Measurements from ENCODE around the gene RPL18A.

Gene RPL18A

DNA sequence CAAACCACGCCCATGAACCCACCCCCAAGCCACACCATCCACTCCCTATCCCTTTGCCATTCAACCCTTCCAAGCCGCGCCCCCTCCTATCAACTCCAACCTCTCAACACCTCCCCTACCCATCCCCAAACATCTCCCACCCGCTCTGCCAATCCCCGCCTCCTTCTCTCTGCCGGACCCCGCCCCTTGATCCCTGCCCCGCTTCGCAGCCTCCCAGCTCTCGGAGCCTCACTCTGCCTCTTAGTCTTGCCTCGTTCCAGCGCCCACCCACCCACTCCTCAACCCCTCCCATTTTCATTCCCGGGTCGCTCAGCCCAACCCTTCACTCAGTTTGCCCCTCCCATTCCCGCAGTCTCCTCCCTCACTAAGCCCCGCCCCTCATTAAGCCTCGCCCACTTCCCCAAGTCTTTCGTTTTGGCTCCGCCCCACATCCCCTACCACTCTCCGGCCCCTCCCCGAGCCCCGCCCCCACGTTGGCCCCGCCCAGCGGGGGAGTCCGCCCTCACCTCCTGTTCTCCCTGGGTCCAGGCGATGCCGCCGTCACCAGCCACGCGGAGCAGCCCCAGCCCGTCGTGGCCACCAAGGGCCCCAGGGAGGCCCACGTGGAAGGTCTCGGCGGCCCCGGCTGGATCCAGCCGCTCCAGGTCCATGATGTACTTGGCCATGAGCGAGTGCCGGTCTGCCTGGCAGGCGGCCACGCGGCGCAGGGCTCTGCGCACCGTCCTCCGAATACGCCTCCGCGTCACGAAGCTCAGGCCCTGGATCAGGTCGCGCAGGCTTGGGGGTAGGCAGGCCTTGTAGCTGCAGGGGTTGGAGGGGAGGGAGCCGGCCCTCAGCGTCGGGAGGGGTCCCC lies 17.7 kb upstream of the RPL18A start:
- Histone ChIP-seq H3K27ac (ENCODE audit: insufficient read depth, low read length, poor library complexity, severe bottlenecking) (no peak overlapping the region), H3K27me3 (replicated peaks; ENCODE audit: control insufficient read depth, insufficient read depth, low read length, poor library complexity, severe bottlenecking) (no peaks in the 10 kb centered on the region), H3K9me3 (ENCODE audit: control insufficient read depth, low read length) (no peaks in the 10 kb centered on the region), H3K4me3 (ENCODE audit: insufficient read depth, low read depth, low read length, poor library complexity, severe bottlenecking) (no peak overlapping the region), H3K36me3 (ENCODE audit: control insufficient read depth, insufficient read depth, low read length) (peaks cover 69% of the 10 kb centered on the region), H3K4me1 (ENCODE audit: control insufficient read depth, insufficient read depth, low read length, poor library complexity, severe bottlenecking) (peaks cover 34% of the 10 kb centered on the region)
- DNase-seq = peak in 2 of 3 donors; percentile 22 to 24

DNA sequence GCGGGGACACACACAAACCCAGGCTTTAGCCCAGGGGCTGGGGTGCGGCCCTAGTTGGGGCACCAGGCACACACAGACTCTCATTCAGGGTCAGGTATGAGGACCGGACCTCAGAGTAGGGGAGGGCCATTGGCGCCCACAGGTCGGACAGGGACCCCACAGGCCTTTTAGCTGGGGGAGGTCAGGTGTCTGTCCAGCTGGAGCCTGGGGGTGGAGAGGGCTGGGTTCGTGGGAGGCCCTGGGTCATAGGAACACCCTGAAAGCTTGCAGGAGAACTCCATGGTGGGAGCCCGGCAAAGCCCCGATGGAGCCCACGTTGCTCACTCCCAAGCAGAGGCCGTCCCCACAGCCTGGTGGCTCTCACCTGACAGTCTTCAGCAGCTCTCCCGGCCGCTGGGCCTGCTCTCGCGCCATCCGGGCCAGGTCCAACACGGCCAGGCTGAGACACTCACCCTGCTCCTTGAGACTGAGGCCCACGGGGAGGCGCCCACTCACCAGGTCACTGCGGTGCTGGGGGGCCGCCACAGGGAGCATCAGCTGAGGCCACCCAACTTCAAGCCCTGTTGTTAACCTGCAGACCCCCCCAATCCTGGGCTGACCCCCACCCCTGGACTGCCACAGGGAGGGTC lies 16.9 kb upstream of the RPL18A start:
- Histone ChIP-seq H3K27me3 (replicated peaks; ENCODE audit: control insufficient read depth, insufficient read depth, low read length, poor library complexity, severe bottlenecking) (no peaks in the 10 kb centered on the region), H3K27ac (ENCODE audit: insufficient read depth, low read length, poor library complexity, severe bottlenecking) (peak overlapping the region; percentile 33), H3K4me3 (ENCODE audit: insufficient read depth, low read depth, low read length, poor library complexity, severe bottlenecking) (no peak overlapping the region), H3K36me3 (ENCODE audit: control insufficient read depth, insufficient read depth, low read length) (peaks cover 62% of the 10 kb centered on the region), H3K9me3 (ENCODE audit: control insufficient read depth, low read length) (no peaks in the 10 kb centered on the region), H3K4me1 (ENCODE audit: control insufficient read depth, insufficient read depth, low read length, poor library complexity, severe bottlenecking) (peaks cover 36% of the 10 kb centered on the region)
- DNase-seq = no peak

DNA sequence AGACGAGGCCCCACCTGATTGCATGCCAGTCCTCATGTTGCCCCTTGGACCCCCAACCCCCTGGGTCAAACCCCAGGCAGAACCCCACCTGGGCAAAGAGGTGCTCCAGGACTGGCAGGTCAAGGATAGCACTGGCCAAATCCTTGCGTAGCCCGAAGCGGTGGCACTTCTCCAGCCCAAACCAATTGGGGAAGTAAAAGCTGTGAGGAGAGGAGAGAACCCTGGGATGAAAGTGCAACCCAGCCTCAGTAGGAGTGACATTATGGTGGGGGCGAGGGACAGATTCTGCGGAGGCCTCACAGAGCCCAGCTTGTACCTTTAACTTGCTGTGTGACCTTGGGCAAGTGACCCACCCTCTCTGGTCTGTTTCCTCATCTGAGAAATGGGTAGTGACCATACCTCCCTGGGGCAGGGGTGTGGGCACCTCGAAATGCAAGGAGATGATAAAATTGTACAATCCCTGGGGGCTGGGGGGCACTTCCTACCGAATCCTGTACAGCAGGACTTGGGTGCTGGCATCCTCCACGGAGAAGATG lies 16.4 kb upstream of the RPL18A start:
- Histone ChIP-seq H3K36me3 (ENCODE audit: control insufficient read depth, insufficient read depth, low read length) (peaks cover 56% of the 10 kb centered on the region), H3K4me1 (ENCODE audit: control insufficient read depth, insufficient read depth, low read length, poor library complexity, severe bottlenecking) (peaks cover 42% of the 10 kb centered on the region), H3K4me3 (ENCODE audit: insufficient read depth, low read depth, low read length, poor library complexity, severe bottlenecking) (no peak overlapping the region), H3K27ac (ENCODE audit: insufficient read depth, low read length, poor library complexity, severe bottlenecking) (peak overlapping the region; percentile 33), H3K9me3 (ENCODE audit: control insufficient read depth, low read length) (no peaks in the 10 kb centered on the region), H3K27me3 (replicated peaks; ENCODE audit: control insufficient read depth, insufficient read depth, low read length, poor library complexity, severe bottlenecking) (no peaks in the 10 kb centered on the region)
- no peak for DNase-seq

DNA sequence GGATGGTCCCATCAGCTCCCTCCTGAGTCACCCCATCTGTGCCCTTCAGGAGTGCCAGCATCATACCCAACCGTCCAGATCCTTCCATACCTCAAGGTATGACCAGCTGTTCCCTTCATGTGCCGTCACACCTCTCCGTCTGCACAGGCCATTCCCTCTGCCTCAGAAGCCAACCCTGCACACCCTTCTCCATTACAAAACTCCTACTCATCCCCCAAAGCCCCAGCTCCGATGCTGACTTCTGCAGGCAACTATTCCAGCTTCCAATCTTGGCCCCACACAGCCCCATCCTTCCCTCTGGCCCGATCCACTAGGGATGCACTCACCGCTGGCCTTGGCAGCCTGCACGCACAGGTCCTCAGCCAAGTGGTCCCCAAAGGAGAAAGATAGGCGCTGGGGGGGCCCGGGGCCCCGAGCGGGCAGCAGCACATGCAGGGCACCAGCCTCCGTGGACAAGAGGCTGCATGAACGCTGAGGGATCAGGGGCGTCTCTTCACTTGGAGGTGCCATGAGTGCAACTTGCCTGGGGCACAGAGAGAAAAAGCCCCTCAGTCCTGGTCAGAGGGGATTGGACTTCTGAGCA lies 15.7 kb upstream of the RPL18A start:
- Histone ChIP-seq H3K27me3 (replicated peaks; ENCODE audit: control insufficient read depth, insufficient read depth, low read length, poor library complexity, severe bottlenecking) (no peaks in the 10 kb centered on the region), H3K36me3 (ENCODE audit: control insufficient read depth, insufficient read depth, low read length) (peaks cover 52% of the 10 kb centered on the region), H3K9me3 (ENCODE audit: control insufficient read depth, low read length) (no peaks in the 10 kb centered on the region), H3K27ac (ENCODE audit: insufficient read depth, low read length, poor library complexity, severe bottlenecking) (no peak overlapping the region), H3K4me3 (ENCODE audit: insufficient read depth, low read depth, low read length, poor library complexity, severe bottlenecking) (no peak overlapping the region), H3K4me1 (ENCODE audit: control insufficient read depth, insufficient read depth, low read length, poor library complexity, severe bottlenecking) (peaks cover 49% of the 10 kb centered on the region)
- DNase-seq = no peak

DNA sequence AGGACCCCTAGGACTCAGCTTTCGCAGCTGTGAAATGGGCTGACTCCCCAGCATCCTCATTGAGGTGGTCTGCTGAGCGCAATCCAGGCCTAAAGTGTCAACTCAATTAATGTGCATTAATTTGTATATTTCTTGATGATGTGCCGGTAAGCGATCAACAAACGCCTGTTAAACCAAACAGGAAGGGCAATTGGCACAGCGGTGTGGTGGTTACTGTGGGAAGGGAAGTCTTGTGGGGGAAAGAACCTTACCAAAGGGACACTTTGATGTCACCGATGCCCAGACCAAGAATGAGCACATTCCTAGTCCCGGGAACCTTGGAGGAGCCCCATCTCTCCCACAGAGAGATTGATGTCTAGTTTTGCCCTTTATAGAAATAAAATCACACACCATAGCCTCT lies 13.6 kb upstream of the RPL18A start:
- peaks cover 32% of the 10 kb centered on the region for H3K36me3 ChIP-seq (ENCODE audit: control insufficient read depth, insufficient read depth, low read length)

DNA sequence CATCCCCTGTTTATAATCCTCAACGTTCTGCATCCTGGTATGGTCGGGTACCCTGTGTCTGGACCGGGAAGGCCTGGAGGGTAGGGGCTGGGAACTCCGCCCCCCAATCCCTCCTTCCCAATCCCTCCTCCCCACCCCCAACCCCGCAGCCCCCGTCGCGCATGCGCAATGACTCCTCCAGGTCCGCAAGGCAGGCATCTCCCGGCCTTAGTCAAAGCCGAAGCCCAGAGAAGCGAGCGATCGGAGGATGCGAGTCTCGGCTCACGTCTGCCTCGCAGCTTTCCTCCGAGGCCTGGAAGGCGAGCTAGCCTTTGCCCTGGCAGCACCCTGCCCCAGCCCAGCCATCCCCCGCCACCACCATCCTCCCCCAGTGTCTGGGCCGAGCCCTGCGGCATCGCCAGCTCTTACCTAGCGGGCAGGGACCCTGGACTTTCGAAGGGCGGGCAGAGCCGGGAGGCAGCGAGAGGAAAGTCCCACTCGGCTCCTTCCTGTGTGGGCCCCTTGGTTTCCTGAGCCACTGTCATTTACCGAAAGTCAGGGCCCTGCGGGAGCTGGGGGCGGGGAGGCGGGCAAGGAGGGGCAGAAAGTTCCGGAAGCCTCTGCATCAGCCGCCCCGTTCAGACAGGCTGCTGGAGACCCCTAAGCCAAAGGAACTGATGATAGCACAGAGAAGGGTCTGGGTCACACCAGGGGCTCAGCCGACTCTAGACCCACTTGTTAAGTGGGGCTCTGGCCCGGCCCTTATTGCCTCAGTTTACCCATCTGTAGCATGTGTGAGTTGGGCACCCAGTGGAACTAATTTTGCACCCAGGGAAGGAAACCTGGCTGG lies 12.0 kb upstream of the RPL18A start, which contains the start of gene JAK3:
TSS of gene JAK3 (minus strand) at position 445 of the 829 bp plus-strand sequence. CDS start 3,565 bp downstream, outside the sequence.
- H3K27ac ChIP-seq (ENCODE audit: insufficient read depth, low read length, poor library complexity, severe bottlenecking) = peak within 1 kb of the TSS; percentile 96
- peaks cover 67% of the 10 kb centered on the region for H3K4me1 ChIP-seq (ENCODE audit: control insufficient read depth, insufficient read depth, low read length, poor library complexity, severe bottlenecking)
- H3K9me3 ChIP-seq (ENCODE audit: control insufficient read depth, low read length) = no peaks in the 10 kb centered on the region
- H3K36me3 ChIP-seq (ENCODE audit: control insufficient read depth, insufficient read depth, low read length) = peaks cover 17% of the 10 kb centered on the region
- H3K27me3 ChIP-seq (replicated peaks; ENCODE audit: control insufficient read depth, insufficient read depth, low read length, poor library complexity, severe bottlenecking) = no peaks in the 10 kb centered on the region
- peak within 1 kb of the TSS; percentile 70 for H3K4me3 ChIP-seq (ENCODE audit: insufficient read depth, low read depth, low read length, poor library complexity, severe bottlenecking)
- peak; percentile 76 to 77 (median 77) for DNase-seq

More for the DNA sequence above, 13.6 kb upstream of the RPL18A start:
- Histone ChIP-seq H3K4me3 (ENCODE audit: insufficient read depth, low read depth, low read length, poor library complexity, severe bottlenecking) (peak overlapping the region; percentile 70), H3K27me3 (replicated peaks; ENCODE audit: control insufficient read depth, insufficient read depth, low read length, poor library complexity, severe bottlenecking) (no peaks in the 10 kb centered on the region), H3K9me3 (ENCODE audit: control insufficient read depth, low read length) (no peaks in the 10 kb centered on the region), H3K27ac (ENCODE audit: insufficient read depth, low read length, poor library complexity, severe bottlenecking) (peak overlapping the region; percentile 96), H3K4me1 (ENCODE audit: control insufficient read depth, insufficient read depth, low read length, poor library complexity, severe bottlenecking) (peaks cover 64% of the 10 kb centered on the region)
- peak; percentile 51 to 66 (median 59) for DNase-seq

DNA sequence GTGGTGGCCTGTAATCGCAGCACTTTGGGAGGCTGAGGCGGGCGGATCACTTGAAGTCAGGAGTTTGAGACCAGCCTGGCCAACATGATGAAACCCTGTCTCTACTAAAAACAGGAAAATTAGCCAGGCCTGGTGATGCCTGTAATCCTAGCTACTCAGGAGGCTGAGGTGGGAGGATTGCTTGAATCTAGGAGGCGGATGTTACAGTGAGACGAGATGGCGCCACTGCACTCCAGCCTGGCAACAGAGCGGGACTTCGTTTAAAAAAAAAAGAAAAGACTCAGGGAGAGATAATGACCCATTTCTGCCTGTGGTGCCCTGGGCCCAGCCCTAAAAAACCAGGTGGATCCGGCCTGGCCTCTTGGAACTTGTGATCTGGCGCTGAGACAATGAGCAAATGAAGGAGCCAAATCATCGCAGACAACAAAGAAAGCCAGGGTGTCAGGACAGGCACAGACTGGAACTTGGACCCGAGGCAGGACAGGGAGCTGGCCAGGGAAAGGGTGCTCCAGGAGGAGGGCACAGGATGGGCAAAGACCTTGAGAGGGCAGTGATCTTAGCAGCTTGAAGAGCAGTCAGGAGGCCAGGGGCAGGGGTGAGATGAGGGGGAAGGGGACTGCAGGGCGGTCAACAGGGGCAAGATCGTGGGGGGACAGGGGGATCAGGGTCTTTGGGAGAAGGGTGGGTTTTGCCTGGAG lies 11.0 kb upstream of the RPL18A start:
- peak overlapping the region; percentile 96 for H3K27ac ChIP-seq (ENCODE audit: insufficient read depth, low read length, poor library complexity, severe bottlenecking)
- no peaks in the 10 kb centered on the region for H3K27me3 ChIP-seq (replicated peaks; ENCODE audit: control insufficient read depth, insufficient read depth, low read length, poor library complexity, severe bottlenecking)
- no peak overlapping the region for H3K4me3 ChIP-seq (ENCODE audit: insufficient read depth, low read depth, low read length, poor library complexity, severe bottlenecking)
- H3K4me1 ChIP-seq (ENCODE audit: control insufficient read depth, insufficient read depth, low read length, poor library complexity, severe bottlenecking) = peaks cover 62% of the 10 kb centered on the region
- no peaks in the 10 kb centered on the region for H3K9me3 ChIP-seq (ENCODE audit: control insufficient read depth, low read length)
- no peak for DNase-seq
- H3K36me3 ChIP-seq (ENCODE audit: control insufficient read depth, insufficient read depth, low read length) = peaks cover 7% of the 10 kb centered on the region

DNA sequence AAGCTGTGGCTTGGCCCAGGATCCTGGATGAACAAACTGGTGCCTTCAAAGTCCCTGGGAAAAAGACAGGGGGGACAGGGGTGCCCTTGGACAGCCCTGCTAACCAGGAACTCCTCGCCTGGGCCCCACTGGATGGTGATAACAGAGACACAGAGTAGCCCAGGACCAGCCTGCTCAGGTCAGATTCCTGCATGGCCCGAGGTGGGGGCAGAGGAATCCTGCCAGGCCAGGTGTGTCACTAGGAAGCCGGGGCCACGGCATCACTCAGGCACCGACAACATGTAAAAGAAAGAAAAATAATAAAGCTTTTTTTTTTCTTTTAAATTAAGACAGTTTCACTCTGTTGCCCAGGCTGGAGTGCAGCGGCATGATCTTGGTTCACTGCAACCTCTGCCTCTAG lies 5.6 kb upstream of the RPL18A start:
- Histone ChIP-seq H3K9me3 (ENCODE audit: control insufficient read depth, low read length) (no peaks in the 10 kb centered on the region), H3K27ac (ENCODE audit: insufficient read depth, low read length, poor library complexity, severe bottlenecking) (no peak overlapping the region), H3K27me3 (replicated peaks; ENCODE audit: control insufficient read depth, insufficient read depth, low read length, poor library complexity, severe bottlenecking) (no peaks in the 10 kb centered on the region), H3K4me1 (ENCODE audit: control insufficient read depth, insufficient read depth, low read length, poor library complexity, severe bottlenecking) (peaks cover 18% of the 10 kb centered on the region), H3K4me3 (ENCODE audit: insufficient read depth, low read depth, low read length, poor library complexity, severe bottlenecking) (no peak overlapping the region), H3K36me3 (ENCODE audit: control insufficient read depth, insufficient read depth, low read length) (no peaks in the 10 kb centered on the region)
- no peak for DNase-seq
